ENCODE data around the gene PRKCI. TPM values are rescaled to one million over a fixed set of nuclear protein-coding genes. Genes with fewer than 3 reads are reported as not detected.
"Not testable (repeated sequence)": the region's sequence is repeated elsewhere in the genome, so short reads cannot be mapped to it uniquely, and the experiment has no call there.

PRKCI gene
- polyA plus RNA-seq, 1 experiment, result 84.3 TPM

GRCh38 chr3:170324962-170325361 is 102.7 kb downstream of the PRKCI start:
- POLR2A ChIA-PET, result interaction anchor here (0.7 kb wide), 1 partner anchor 32 kb away, joined by 3 read pairs; no protein-coding TSS in a partner anchor

GRCh38 chr3:170327040-170327808 is 105.0 kb downstream of the PRKCI start:
- no peak overlapping the region for H3K27ac ChIP-seq (ENCODE audit: low read depth, low read length)

More at GRCh38 chr3:170324962-170325361, 102.7 kb downstream of the PRKCI start:
- DNase-seq (ENCODE audit: low read depth, low spot score), result no peak
- Histone ChIP-seq H3K27ac (ENCODE audit: low read depth, low read length) (no peak overlapping the region), H3K27me3 (ENCODE audit: control insufficient read depth, insufficient read depth, low read length) (no peaks in the 10 kb centered on the region), H3K9me3 (ENCODE audit: control insufficient read depth, insufficient read depth, low read length) (peaks cover 8% of the 10 kb centered on the region), H3K4me3 (ENCODE audit: low read depth, low read length) (no peak overlapping the region)
- no peak for TF ChIP-seq CTCF (IDR thresholded peaks at IDR 0.05; ENCODE audit: low read depth, low read length)
- CTCF ChIA-PET, result interaction anchor here (1.0 to 1.1 kb wide), 2 partner anchors 15 to 524 kb away, joined by 3 to 4 read pairs; no protein-coding TSS in a partner anchor

GRCh38 chr3:170327868-170328548 is 105.8 kb downstream of the PRKCI start:
- CTCF ChIA-PET, result interaction anchor here (1.2 kb wide), 1 partner anchor 521 kb away, joined by 3 read pairs; no protein-coding TSS in a partner anchor
- DNase-seq (ENCODE audit: low read depth, low spot score); H3K27ac ChIP-seq (ENCODE audit: low read depth, low read length); H3K4me3 ChIP-seq (ENCODE audit: low read depth, low read length); H3K27me3 ChIP-seq (ENCODE audit: control insufficient read depth, insufficient read depth, low read length); POLR2A ChIA-PET; H3K9me3 ChIP-seq (ENCODE audit: control insufficient read depth, insufficient read depth, low read length): not testable (repeated sequence)

More at GRCh38 chr3:170327040-170327808, 105.0 kb downstream of the PRKCI start:
- peaks cover 8% of the 10 kb centered on the region for H3K9me3 ChIP-seq (ENCODE audit: control insufficient read depth, insufficient read depth, low read length)
- ChIA-PET POLR2A (no interaction called here), CTCF (no interaction called here)
- no peaks in the 10 kb centered on the region for H3K27me3 ChIP-seq (ENCODE audit: control insufficient read depth, insufficient read depth, low read length)
- DNase-seq (ENCODE audit: low read depth, low spot score), result no peak
- no peak for TF ChIP-seq CTCF (IDR thresholded peaks at IDR 0.05; ENCODE audit: low read depth, low read length)
- H3K4me3 ChIP-seq (ENCODE audit: low read depth, low read length), result no peak overlapping the region

- Histone ChIP-seq H3K9me3 (ENCODE audit: control insufficient read depth, insufficient read depth, low read length) (peaks cover 8% of the 10 kb centered on the region), H3K27ac (ENCODE audit: low read depth, low read length) (no peak overlapping the region), H3K27me3 (ENCODE audit: control insufficient read depth, insufficient read depth, low read length) (no peaks in the 10 kb centered on the region), H3K4me3 (ENCODE audit: low read depth, low read length) (no peak overlapping the region)
- no peak for DNase-seq (ENCODE audit: low read depth, low spot score)
- TF ChIP-seq CTCF (IDR thresholded peaks at IDR 0.05; ENCODE audit: low read depth, low read length), result no peak
- CTCF ChIA-PET, result no interaction called here
- POLR2A ChIA-PET, result no interaction called here
Observed at GRCh38 chr3:170330366-170330765, 108.1 kb downstream of the PRKCI start.

- no peak overlapping the region for H3K4me3 ChIP-seq (ENCODE audit: low read depth, low read length)
- POLR2A ChIA-PET, result no interaction called here
- DNase-seq (ENCODE audit: low read depth, low spot score), result no peak
- CTCF ChIA-PET, result no interaction called here
- no peak overlapping the region for H3K27ac ChIP-seq (ENCODE audit: low read depth, low read length)
- peaks cover 8% of the 10 kb centered on the region for H3K9me3 ChIP-seq (ENCODE audit: control insufficient read depth, insufficient read depth, low read length)
- no peak for TF ChIP-seq CTCF (IDR thresholded peaks at IDR 0.05; ENCODE audit: low read depth, low read length)
- no peaks in the 10 kb centered on the region for H3K27me3 ChIP-seq (ENCODE audit: control insufficient read depth, insufficient read depth, low read length)
Observed at GRCh38 chr3:170331143-170331542, 108.9 kb downstream of the PRKCI start.
